Fibroblast of the aortic adventitia (primary cell): ENCODE data around the gene BCL11B. TPM values are rescaled to one million over a fixed set of nuclear protein-coding genes. Genes with fewer than 3 reads are reported as not detected.

Experiments used
- DNase-seq: peaks from one replicate; pipeline ENCODE4 v3.0.0-alpha.2; 2010; ENCODE audit warnings: low read depth
- H3K4me3 ChIP-seq: 2 replicates; pipeline ENCODE4 v1.5.1; 2011; ENCODE audit warnings: low read depth, mild to moderate bottlenecking, control low read depth, low read length, moderate library complexity
- total RNA-seq: library from RNA; depleted of rRNA; stranded (reverse); fragments of >200 nt; gene quantifications from 2 replicates; pipeline ENCODE4 v1.2.3, GENCODE V29; 2012; ENCODE audit warnings: low replicate concordance
- TF ChIP-seq, protein P1 (sequence below): IDR thresholded peaks from 2 replicates; pipeline ENCODE4 v1.5.1; 2011; ENCODE audit warnings: mild to moderate bottlenecking, low read length, control low read depth, inconsistent platforms; ENCODE audit not compliant: insufficient read depth

Gene BCL11B
- total RNA-seq, 1 donor = 0.09 TPM

GRCh38 chr14:99166506-99166905 is 105.5 kb downstream of the BCL11B start:
- TF ChIP-seq, protein P1, sequence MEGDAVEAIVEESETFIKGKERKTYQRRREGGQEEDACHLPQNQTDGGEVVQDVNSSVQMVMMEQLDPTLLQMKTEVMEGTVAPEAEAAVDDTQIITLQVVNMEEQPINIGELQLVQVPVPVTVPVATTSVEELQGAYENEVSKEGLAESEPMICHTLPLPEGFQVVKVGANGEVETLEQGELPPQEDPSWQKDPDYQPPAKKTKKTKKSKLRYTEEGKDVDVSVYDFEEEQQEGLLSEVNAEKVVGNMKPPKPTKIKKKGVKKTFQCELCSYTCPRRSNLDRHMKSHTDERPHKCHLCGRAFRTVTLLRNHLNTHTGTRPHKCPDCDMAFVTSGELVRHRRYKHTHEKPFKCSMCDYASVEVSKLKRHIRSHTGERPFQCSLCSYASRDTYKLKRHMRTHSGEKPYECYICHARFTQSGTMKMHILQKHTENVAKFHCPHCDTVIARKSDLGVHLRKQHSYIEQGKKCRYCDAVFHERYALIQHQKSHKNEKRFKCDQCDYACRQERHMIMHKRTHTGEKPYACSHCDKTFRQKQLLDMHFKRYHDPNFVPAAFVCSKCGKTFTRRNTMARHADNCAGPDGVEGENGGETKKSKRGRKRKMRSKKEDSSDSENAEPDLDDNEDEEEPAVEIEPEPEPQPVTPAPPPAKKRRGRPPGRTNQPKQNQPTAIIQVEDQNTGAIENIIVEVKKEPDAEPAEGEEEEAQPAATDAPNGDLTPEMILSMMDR = no peak
- no peak for DNase-seq

GRCh38 chr14:99164712-99165111 is 107.3 kb downstream of the BCL11B start:
- no peak overlapping the region for H3K4me3 ChIP-seq
- TF ChIP-seq, protein P1 = no peak
- DNase-seq = no peak

More at GRCh38 chr14:99166506-99166905, 105.5 kb downstream of the BCL11B start:
- no peak overlapping the region for H3K4me3 ChIP-seq

DNA sequence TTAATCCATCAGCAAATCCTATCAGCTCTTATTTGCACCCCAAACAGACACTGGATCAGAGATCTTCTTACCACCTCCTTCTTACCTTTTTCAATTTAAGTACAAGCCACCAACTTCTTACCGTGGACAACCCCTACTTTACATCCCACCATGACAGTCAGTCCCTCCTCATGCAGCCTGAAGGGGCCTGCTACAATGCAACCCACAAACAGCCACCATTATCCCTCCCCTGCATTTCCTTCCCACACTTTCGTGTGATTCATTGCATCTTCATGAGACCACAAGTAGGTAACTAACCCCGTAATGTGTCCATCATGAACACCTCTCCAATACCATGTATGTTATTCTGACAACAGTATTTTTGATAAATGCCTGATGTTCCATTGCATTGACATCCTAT is 108.6 kb downstream of the BCL11B start:
- H3K4me3 ChIP-seq = no peak overlapping the region
- DNase-seq = no peak
- TF ChIP-seq, protein P1 = no peak

DNA sequence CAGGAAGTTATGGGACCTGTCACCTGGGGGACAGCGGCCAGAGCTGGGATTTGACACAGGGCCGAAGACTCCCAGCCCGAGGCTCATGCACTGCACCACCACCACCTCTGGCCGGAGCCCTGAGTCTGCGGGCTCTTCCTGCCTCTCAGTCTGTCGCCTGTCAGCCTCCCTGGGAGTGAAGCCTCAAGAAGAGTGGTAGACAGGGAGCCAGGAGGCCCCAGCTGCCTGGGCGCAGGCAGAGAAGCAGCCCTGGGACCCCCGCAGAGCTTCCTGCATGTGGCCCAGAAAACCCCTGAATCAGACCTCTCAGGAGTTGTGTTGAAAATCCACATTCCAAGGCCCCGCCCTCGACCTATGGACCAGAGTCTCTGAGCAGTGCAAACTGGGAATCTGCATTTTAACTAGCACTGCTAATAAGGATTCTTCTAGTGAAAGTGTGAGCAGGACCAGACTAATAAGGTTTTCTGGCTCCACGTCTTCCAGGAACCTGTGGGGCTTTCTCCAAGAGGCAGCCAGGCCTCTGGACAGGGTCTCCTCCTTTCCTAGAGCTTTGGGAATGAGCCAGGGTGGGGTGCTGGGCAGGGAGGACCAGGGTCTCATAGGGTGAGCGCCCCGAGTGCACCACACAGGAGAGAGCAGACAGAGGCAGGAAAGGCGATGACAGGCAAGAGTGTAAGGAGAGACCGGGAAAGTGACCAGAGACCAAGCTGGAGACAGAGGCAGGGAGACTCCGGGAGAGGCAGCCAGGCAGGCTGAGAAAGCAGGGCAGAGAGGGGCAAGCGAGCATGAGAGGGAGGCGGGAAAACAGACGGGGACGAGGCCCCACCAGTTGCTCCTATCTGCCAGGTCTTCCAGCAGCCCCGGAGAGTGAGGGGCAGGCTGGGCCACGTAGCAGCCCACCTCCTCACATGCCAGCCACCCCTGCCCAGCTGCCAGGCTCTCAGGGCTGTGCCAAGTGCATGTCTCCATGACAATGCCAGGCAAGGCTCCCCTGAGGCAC is 112.4 kb downstream of the BCL11B start:
- no peak for DNase-seq

GRCh38 chr14:99158646-99159165 is 113.3 kb downstream of the BCL11B start:
- no peak for DNase-seq
- no peak overlapping the region for H3K4me3 ChIP-seq
- TF ChIP-seq, protein P1 = no peak

More for the DNA sequence above, 112.4 kb downstream of the BCL11B start:
- TF ChIP-seq, protein P1 = no peak
- no peak overlapping the region for H3K4me3 ChIP-seq

DNA sequence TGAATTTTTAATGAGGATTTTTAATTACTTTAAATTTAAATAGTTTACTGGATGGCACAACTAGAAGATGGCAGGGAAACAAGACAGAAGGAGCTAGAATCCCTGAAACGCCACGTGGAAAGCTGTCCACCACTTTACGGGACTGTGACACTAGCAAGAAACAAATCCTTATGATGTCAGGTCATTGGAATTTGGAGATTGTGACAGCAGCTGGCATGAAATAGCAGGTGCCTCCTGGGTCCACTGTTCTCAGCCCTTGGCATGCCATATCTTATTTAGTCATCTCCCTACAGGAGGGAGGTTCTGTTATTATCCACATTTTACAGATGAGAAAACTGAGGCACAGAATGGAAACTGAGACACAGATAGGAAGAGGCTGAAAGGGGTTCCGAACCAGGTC is 113.8 kb downstream of the BCL11B start:
- TF ChIP-seq, protein P1 = no peak
- no peak overlapping the region for H3K4me3 ChIP-seq
- DNase-seq = no peak
